ENCODE measurements around the gene NLRC3.

The NLRC3 gene

GRCh38 chr16:3597676-3598075, 20.5 kb upstream of the NLRC3 start:
- DNase-seq: no peak

DNA sequence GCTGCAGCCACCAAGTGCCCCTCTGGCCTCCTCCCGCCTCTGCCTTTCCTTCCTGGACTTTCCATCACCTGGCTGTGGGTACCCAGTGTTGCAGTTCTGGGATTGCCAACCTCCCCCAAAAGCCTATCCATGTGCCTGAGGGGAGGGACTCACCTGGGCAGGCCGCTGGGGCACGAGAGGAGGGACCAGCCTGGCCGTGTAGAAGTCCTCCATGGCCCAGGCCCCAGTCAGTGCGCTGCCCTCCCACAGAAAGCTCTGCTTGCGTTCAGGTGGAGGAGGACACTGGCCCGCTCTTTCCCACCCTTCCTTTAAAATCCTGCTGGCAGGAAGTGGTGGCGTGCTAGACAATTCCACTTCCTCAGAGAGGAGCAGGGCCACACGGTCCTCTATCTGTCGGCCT, 20.0 kb upstream of the NLRC3 start:
- no peak for DNase-seq

DNA sequence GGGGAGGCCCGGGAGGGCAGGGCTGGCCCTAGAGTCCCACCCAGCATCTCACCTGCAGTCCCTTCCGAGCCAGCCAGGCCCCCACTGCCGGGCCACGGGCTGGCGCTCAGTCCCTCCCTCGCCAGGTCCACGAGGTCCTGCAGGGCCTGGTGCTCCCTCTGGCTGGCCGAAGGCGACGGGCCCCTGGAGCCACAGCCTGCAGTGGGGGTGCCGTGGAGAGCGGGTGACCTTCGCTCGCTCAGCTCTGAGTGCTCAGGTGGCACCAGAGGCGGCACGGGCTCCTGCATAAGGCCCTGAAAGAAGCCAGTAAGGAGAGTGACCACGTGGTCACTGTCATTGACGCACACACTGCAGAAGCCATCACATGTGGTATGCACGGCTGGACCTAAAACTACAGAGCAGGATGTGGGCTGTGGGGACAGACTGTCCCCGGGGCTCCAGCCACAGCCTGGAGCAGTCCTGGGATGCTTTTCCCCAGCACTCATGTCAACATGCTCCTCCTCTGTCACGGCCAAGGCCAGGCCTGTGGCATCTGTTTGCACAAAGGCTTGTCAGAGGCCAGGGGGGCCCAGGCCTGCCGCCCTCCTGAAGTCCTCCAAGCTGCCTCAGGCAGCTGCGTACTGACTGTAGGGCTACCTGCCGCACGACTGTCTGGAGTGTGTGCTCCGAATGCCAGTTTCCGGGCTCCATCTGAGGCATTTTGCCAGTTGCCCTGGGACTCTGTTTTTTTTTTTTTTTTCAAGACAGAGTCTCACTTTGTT, 19.1 kb upstream of the NLRC3 start:
- DNase-seq: no peak

- DNase-seq: no peak
Measured at GRCh38 chr16:3595521-3596021, 18.4 kb upstream of the NLRC3 start.

DNA sequence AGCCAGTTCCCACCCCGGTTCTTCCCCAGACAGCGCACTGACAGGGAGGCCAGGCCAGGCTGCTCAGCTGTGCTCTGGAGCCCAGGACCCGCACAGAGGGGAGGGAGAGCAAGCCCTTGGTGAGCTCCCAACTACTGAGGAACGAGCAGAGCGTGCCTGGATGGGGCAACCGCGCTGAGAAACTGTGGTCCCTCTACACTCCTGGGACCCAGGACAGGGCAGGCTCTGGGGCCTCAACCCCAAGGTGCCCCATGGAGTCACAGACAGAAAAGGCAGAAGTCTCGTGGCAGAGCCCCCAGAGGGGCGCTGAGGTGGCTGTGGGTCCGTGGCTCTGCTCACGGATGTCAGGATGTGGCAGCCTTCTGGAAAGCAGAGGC, 17.9 kb upstream of the NLRC3 start:
- no peak for DNase-seq

DNA sequence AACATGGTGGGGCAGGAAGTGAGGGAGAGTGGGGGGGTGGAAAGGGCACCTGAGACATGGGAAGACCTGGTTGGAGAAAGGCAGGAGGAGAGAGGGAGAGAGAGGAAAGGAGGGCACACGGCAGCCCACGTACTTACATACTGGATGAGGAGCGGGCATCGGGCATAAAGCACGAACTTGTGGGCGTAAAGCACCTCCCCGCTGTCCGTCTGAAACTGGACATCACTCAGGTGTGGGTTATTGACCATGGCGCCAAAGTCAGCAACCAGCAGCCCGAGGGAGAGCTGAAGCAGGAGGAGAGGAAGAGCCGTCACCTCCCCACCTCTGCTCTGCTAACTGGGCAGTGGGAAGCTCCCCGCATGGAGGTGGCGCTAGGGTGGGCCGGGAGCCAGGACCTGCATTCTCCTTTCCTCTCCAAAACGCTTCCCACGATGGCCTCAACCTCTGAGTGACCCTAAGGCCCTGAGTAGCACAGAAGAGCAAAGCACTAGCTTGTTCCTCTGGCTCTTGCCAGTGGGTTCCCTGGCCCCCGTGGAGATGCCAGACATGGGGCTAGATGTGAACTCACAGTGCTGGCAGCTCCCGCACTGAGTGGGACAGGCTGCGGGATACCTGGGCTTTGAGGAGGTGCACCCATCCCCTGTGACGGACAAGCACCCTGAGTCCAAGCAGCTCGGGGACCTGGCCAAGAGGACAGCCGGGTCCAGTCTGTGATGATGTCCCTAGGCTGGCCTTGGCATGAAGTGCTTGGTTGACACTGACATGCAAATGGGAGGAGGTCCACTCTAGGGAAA, 17.3 kb upstream of the NLRC3 start:
- no peak for DNase-seq

DNA sequence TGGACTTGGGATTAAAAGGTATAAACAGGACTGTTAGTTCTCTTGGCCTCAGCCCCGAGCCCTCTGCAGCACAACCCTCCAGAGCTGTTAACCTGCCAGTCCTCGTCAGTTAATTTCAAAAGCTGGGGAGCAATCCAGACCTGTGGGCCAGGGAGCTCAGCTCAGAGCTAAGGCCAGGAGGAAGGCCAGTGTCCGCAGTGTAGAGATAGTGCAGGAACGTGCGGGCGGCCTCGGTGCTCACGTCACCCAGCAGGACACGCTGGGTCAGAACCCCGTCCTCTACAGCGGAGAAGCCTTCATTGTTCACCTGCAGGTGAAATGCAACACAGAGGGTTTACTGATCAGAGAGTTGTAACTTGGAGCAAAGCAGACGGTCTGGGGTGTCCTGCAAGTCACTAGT, 15.4 kb upstream of the NLRC3 start:
- DNase-seq: no peak

GRCh38 chr16:3591991-3592390, 14.8 kb upstream of the NLRC3 start:
- no peak for DNase-seq

DNA sequence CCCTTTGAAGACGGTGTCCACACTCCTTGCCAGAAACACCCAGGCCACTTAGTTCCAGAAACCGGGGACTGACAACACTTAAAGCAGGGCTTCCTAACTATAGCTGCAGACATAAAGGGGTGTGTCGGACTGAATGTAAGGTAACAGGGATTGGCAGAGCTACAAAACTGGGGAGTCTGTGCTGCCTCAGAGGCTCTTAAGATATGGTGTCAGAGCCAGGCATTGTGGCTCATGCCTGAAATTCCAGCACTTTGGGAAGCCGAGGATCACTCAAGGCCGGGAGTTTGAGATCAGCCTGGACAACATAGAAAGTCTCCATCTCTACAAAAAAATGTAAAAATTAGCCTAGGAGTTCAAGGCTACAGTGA, 14.2 kb upstream of the NLRC3 start:
- no peak for DNase-seq

- DNase-seq: no peak
Measured at GRCh38 chr16:3590736-3591435, 13.7 kb upstream of the NLRC3 start.

DNA sequence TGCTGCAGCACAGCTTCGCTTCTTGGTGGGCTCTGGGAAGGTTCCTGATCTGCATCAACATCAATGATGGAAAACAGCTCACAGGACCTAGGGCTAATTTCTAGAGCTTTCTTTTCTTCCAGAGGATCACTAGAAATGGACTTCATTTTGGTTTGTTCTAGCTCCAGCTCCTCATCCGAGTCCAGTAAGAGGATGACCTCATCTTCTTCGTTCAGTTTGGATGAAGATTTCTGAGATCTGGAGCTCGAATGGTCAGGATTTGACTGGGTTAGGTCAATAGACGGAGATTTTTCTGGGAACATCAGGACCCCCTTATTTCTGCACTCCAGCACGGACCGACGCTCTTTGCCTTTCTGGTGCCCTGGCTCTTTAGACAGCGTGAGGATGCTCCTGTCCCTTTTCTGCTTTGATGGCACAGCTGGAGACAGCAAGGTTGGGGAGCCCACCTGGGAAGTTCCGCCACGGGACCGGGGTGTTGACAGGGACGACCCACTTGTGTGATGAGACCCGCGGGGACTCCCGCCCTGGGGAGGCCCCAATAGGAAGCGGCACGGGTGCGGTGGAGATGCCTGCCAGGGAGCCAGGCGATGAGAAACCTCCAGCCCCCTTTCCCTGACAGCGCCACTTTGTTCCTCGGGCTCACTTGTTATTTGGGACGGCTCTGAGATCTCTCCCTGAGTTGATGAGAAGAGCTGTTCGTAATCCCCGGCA, 12.9 kb upstream of the NLRC3 start:
- DNase-seq: no peak

DNA sequence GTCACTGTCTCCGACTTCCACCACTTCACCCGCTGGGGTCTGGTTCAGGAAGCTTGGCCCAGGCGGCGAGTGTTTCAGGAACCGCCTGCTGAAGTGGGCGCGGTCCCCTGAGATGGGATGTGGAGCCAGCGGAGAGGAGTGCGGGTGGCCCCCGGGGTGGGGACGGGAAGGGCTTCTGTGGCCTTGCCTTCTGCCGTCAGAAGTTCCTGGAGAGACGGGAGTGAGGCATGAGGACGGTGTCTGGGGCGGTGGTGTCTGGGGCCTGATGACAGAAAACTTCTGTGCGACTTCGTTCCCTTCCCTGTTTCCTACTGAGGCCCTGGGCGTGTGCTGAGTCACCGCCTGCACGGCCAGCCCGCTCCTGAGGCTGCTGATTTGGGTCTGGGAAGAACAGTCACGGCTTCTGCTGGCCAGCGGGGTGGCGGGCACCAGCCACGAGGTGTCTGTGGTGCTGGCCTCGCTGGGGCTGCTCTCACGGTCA, 12.3 kb upstream of the NLRC3 start:
- DNase-seq: no peak

GRCh38 chr16:3589001-3589400, 11.8 kb upstream of the NLRC3 start:
- no peak for DNase-seq

- DNase-seq: no peak
Measured at GRCh38 chr16:3587547-3588110, 10.4 kb upstream of the NLRC3 start.

DNA sequence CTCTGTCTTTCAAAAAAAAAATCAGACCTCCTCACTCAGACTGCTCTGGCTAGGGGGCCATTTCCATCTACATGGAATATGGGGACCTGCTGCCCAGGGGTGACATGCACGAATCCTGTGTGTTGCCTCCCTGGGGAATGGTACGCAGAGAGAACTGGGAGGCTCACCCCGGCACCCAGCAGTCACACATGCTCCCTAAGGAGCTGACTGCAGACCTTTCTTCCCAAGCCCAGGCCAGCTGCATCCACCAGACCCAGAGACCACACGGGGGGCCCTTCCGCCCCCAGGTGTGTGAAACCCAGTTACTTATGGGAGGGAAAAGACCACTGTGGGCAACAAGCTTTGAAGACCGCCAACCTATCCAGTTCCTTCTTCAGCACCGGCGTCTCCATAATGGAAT, 7.2 kb upstream of the NLRC3 start:
- no peak for DNase-seq

- no peak for DNase-seq
Measured at GRCh38 chr16:3583303-3584038, 6.3 kb upstream of the NLRC3 start.

DNA sequence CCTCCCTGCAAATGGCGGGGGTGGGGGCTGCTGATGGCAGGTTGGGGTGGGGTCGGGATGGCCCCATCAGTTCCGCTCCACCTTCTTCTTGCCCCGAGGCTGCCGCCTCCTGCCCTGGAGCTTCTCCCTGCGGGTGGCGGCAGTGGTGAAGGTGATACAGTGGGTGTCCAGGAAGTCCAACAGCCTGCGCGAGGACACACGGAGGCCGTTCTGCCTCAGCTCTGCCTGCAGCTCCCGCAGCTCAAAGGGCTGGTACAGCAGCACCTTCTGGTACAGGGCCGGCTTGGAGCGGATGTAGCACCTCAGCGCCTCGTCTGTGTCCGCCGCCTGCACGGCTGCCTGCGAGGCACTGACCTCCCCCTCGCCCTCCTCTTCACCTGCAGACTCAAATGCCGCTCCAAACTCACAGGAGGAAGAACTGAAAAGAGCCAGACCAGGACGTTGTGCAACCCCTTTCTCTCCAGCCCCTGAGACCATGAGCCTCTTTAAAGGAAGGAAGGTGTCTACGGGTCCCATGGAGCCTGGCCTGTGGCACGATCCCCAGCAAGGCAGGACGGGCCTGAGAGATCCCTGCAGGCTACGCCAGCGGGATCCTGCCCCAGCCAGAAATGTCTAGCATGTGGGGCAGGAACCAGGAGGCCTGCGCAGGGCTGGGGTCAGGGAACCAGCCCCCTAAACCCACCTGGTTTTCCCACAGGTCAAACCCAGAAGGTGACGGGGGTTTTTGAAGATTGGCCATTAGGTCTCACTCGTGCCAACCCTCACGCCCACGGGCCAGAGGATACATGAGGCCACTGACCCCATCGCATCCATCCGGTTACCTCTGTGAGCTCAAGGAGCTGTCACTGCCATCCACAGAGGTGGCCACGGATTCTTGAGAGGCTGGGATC, 5.3 kb upstream of the NLRC3 start:
- no peak for DNase-seq

GRCh38 chr16:3581392-3581791, 4.2 kb upstream of the NLRC3 start:
- DNase-seq: no peak

GRCh38 chr16:3580686-3581085, 3.5 kb upstream of the NLRC3 start:
- DNase-seq: no peak

- no peak for DNase-seq
Measured at GRCh38 chr16:3580251-3580651, 3.0 kb upstream of the NLRC3 start.

GRCh38 chr16:3579776-3580175, 2.6 kb upstream of the NLRC3 start:
- DNase-seq: no peak
